GM12878 (cell line): ENCODE data around the gene CACNA1B. TPM values are rescaled to one million over a fixed set of nuclear protein-coding genes. Genes with fewer than 3 reads are reported as not detected.

Experiments used
- ATAC-seq: fragments of 200-7000 bp; cut with Tn5 transposase; 3 replicates; pipeline ENCODE4 v1.9.1; 2020; ENCODE audit warnings: mild to moderate bottlenecking, moderate library complexity
- BruUV-seq: library from RNA; stranded (reverse); fragments of 400-500 nt; replicated peaks from 2 replicates; lab custom pipeline; 2021; lab: Mats Ljungman, UMichigan
- CTCF ChIA-PET: fragments of 300-600 bp; sonication (Branson Sonifier 250); formaldehyde crosslinking; extraction: SDS; loops from one replicate; lab custom pipeline; 2021; ENCODE audit warnings: inconsistent platforms; lab: Yijun Ruan, JAX
- POLR2A ChIA-PET: fragments of 350-600 bp; formaldehyde crosslinking; extraction: SDS; loops from one replicate; lab custom pipeline; 2021; ENCODE audit warnings: inconsistent platforms; lab: Charles Lee
- RAD21 ChIA-PET: fragments of 300-600 bp; sonication (Branson Sonifier 250); formaldehyde crosslinking; loops from one replicate; lab custom pipeline; 2023; ENCODE audit warnings: antibody characterized with exemption; ENCODE audit not compliant: unreplicated experiment; lab: Charles Lee
- SMC1A ChIA-PET: fragments of 300-600 bp; sonication (Branson Sonifier 250); formaldehyde crosslinking; loops from one replicate; lab custom pipeline; 2023; ENCODE audit not compliant: unreplicated experiment, uncharacterized antibody; lab: Charles Lee
- DNase-seq: peaks from one replicate; pipeline ENCODE4 v3.0.0-alpha.2; 2011; ENCODE audit warnings: low read depth, low spot score
- FAIRE-seq: peaks from 3 replicates; lab custom pipeline; 2011; peaks lifted over from hg19 to GRCh38; lab: Jason Lieb, UNC
- H2AFZ ChIP-seq: 2 replicates; pipeline ENCODE4 v1.6.0; 2011; ENCODE audit warnings: low read depth, low read length, control low read depth; ENCODE audit not compliant: control insufficient read depth
- H3K27ac ChIP-seq: 2 replicates; pipeline ENCODE4 v1.5.1; 2011; ENCODE audit warnings: control low read depth; ENCODE audit not compliant: control insufficient read depth, insufficient read depth
- H3K27me3 ChIP-seq, 2 experiments: replicated peaks in 1 of 2; 2 replicates each; pipeline versions ENCODE4 v1.6.0 to v1.6.1; 2011; ENCODE audit warnings: low read length in 1 of 2; ENCODE audit not compliant: control insufficient read depth in 2 of 2, insufficient read depth in 2 of 2
- H3K36me3 ChIP-seq, 2 experiments: 2 replicates each; pipeline ENCODE4 v1.5.1; 2011; ENCODE audit warnings: low read length in 1 of 2; ENCODE audit not compliant: control insufficient read depth in 2 of 2, insufficient read depth in 2 of 2
- H3K4me1 ChIP-seq: 2 replicates; pipeline ENCODE4 v1.6.1; 2011; ENCODE audit warnings: mild to moderate bottlenecking, low read length, moderate library complexity, mixed read lengths; ENCODE audit not compliant: control insufficient read depth, insufficient read depth
- H3K4me2 ChIP-seq: 2 replicates; pipeline ENCODE4 v1.6.0; 2011; ENCODE audit warnings: control low read depth; ENCODE audit not compliant: control insufficient read depth, insufficient read depth
- H3K4me3 ChIP-seq: fragments of 200-600 bp; sonication (generic); 2 replicates; pipeline ENCODE4 v1.5.1; 2016
- H3K79me2 ChIP-seq: 2 replicates; pipeline ENCODE4 v1.6.0; 2011; ENCODE audit warnings: low read length; ENCODE audit not compliant: control insufficient read depth, insufficient read depth
- H3K9ac ChIP-seq: 2 replicates; pipeline ENCODE4 v1.8.0; 2011; ENCODE audit warnings: low read length, control low read depth, mixed read lengths; ENCODE audit not compliant: control insufficient read depth, insufficient read depth
- H3K9me3 ChIP-seq: replicated peaks from 3 replicates; pipeline ENCODE4 v1.5.1; 2011; ENCODE audit warnings: mild to moderate bottlenecking, low read length; ENCODE audit not compliant: control insufficient read depth, insufficient read depth
- H4K20me1 ChIP-seq: 2 replicates; pipeline ENCODE4 v1.6.0; 2011; ENCODE audit not compliant: control insufficient read depth, insufficient read depth
- BCL11A ChIP-seq: IDR thresholded peaks from 2 replicates; pipeline ENCODE4 v1.6.1; 2011; ENCODE audit warnings: low read depth, low read length
- CREM ChIP-seq: IDR thresholded peaks from 2 replicates; pipeline ENCODE4 v1.6.1; 2014; ENCODE audit warnings: antibody characterized with exemption, low read depth
- EED ChIP-seq: sonication (generic); IDR thresholded peaks from 2 replicates; pipeline ENCODE4 v1.6.1; 2016; ENCODE audit warnings: antibody characterized with exemption, low read depth
- FOXK2 ChIP-seq: fragments of 450-650 bp; IDR thresholded peaks from 2 replicates; pipeline ENCODE4 v1.6.1; 2017; ENCODE audit warnings: mild to moderate bottlenecking, moderate library complexity
- JUND ChIP-seq: IDR thresholded peaks from 2 replicates; pipeline ENCODE4 v1.6.1; 2012; ENCODE audit warnings: low read depth, mild to moderate bottlenecking, low read length, improper control_type of control experiment, moderate library complexity
- KAT2A ChIP-seq: conservative IDR thresholded peaks from 2 replicates; pipeline ENCODE4 v1.6.1; 2011; ENCODE audit warnings: low read depth, low read length; ENCODE audit not compliant: control insufficient read depth
- MLLT1 ChIP-seq: fragments of 450-650 bp; IDR thresholded peaks from 2 replicates; pipeline ENCODE4 v1.6.1; 2016; ENCODE audit warnings: mild to moderate bottlenecking
- MTA3 ChIP-seq: IDR thresholded peaks from 2 replicates; pipeline ENCODE4 v1.6.1; 2012; ENCODE audit warnings: low read length, inconsistent platforms, borderline replicate concordance
- PBX3 ChIP-seq: IDR thresholded peaks from 2 replicates; pipeline ENCODE4 v1.6.1; 2011; ENCODE audit warnings: mild to moderate bottlenecking, low read depth, low read length, moderate library complexity; ENCODE audit not compliant: insufficient replicate concordance
- PKNOX1 ChIP-seq: fragments of 450-650 bp; IDR thresholded peaks from 2 replicates; pipeline ENCODE4 v1.6.1; 2016; ENCODE audit warnings: mild to moderate bottlenecking
- RBBP5 ChIP-seq: fragments of 200-600 bp; sonication (generic); conservative IDR thresholded peaks from 2 replicates; pipeline ENCODE4 v1.6.1; 2016
- SP1 ChIP-seq: IDR thresholded peaks from one replicate; pipeline ENCODE4 v1.6.1; 2011; ENCODE audit warnings: low read depth, low read length
- WGBS: methylation state at CpG from one replicate; pipeline ENCODE4 v1.1.6; 2016; ENCODE audit warnings: low lambda C conversion rate; ENCODE audit not compliant: insufficient replicate concordance, insufficient coverage; ENCODE audit errors: missing lambda C conversion rate; 5-methylcytosine and 5-hydroxymethylcytosine counted together
- in situ Hi-C: fragments of 300-500 bp; cut with MboI; formaldehyde crosslinking; loops from 9 replicates; pipeline ENCODE4 v1.14.3; 2018; ENCODE audit warnings: mixed read lengths
- intact Hi-C: fragments of 100-400 bp; cut with micrococcal nuclease; formaldehyde crosslinking; loops from one replicate; pipeline ENCODE4 v1.14.2; 2022; ENCODE audit not compliant: unreplicated experiment
- polyA plus RNA-seq, 11 experiments: library from polyadenylated mRNA; depleted of rRNA in 4 of 11; unstranded in 6 of 11; stranded (reverse) in 5 of 11; fragments of >200 nt; fragmentation: Nextera tagmentation in 4 of 11; fragmentation: Illumina TruSeq in 1 of 11; extraction: Ambion mirVana in 4 of 11; extraction: Trizol in 1 of 11; gene quantifications; 1 replicate in 1 of 11; 2 replicates in 10 of 11; pipeline versions ENCODE4 v1.2.1 to v1.2.3, GENCODE V29; 2011 to 2016; ENCODE audit warnings: inconsistent platforms in 2 of 11, missing spikeins in 2 of 11, low read depth in 1 of 11
- total RNA-seq, 4 experiments: library from RNA; depleted of rRNA in 3 of 4; stranded (reverse); fragments of >200 nt in 3 of 4; fragmentation: Illumina TruSeq in 1 of 4; extraction: Trizol in 1 of 4; gene quantifications; 2 replicates each; pipeline versions ENCODE4 v1.2.1 to v1.2.3, GENCODE V29; 2013 to 2021

Gene CACNA1B
- total and polyA plus RNA-seq, 10 of the 15 experiments (the other 5 are each of a cell fraction or from before 2014, with no cell fraction given): 0.01 to 0.03 (median 0.01) TPM; not detected in 7

GRCh38 chr9:138044485-138045383 lies 167.2 kb downstream of the CACNA1B start:
- in situ Hi-C loops: no loop called here
- no peak for FAIRE-seq
- Histone ChIP-seq H3K9ac (no peak overlapping the region), H4K20me1 (no peaks in the 10 kb centered on the region), H3K36me3 (no peaks in the 10 kb centered on the region), H3K9me3 (no peaks in the 10 kb centered on the region), H3K27ac (no peak overlapping the region), H3K4me2 (no peak overlapping the region), H3K27me3 (peaks cover 0 to under 1% of the 10 kb centered on the region in 2 experiments; a peak in 1 of 4 replicates), H3K4me3 (no peak overlapping the region), H3K4me1 (no peaks in the 10 kb centered on the region), H2AFZ (no peak overlapping the region), H3K79me2 (no peaks in the 10 kb centered on the region)
- 32% methylated on average over 14 of the region's 18 CpGs for WGBS
- no peak for DNase-seq
- intact Hi-C loops: no loop called here
- ChIA-PET SMC1A (no interaction called here), POLR2A (no interaction called here), RAD21 (no interaction called here), CTCF (no interaction called here)
- TF ChIP-seq KAT2A (no peak), PBX3 (no peak), JUND (no peak), BCL11A (no peak), CREM (no peak), SP1 (no peak), MLLT1 (no peak), PKNOX1 (no peak), FOXK2 (no peak), EED (no peak), MTA3 (no peak), RBBP5 (no peak)
- no TSS peak for BruUV-seq
- ATAC-seq: no peak
